H9 (cell line): ENCODE measurements around the gene SLC44A1. TPM values are rescaled to one million over a fixed set of nuclear protein-coding genes. Genes with fewer than 3 reads are reported as not detected.

ENCODE experiments used
- DNase-seq: peaks from one replicate; pipeline ENCODE4 v3.0.0-alpha.2; 2017
- H2AFZ ChIP-seq: one replicate; pipeline ENCODE4 v1.6.1; 2013; ENCODE audit warnings: mild to moderate bottlenecking, low read length, control low read depth, moderate library complexity
- H2AK5ac ChIP-seq: 2 replicates; pipeline ENCODE4 v1.6.1; 2013; ENCODE audit warnings: low read length, control low read depth, mixed read lengths; ENCODE audit not compliant: insufficient read length
- H2BK120ac ChIP-seq: one replicate; pipeline ENCODE4 v1.6.1; 2013; ENCODE audit warnings: low read depth, mild to moderate bottlenecking, low read length, control low read depth, inconsistent platforms; ENCODE audit not compliant: poor library complexity, severe bottlenecking
- H2BK12ac ChIP-seq: 2 replicates; pipeline ENCODE4 v1.6.1; 2013; ENCODE audit warnings: low read length, control low read depth, mixed read lengths, low read depth; ENCODE audit not compliant: insufficient read length
- H2BK15ac ChIP-seq: 2 replicates; pipeline ENCODE4 v1.6.1; 2013; ENCODE audit warnings: low read depth, low read length, control low read depth
- H2BK20ac ChIP-seq: one replicate; pipeline ENCODE4 v1.6.1; 2013; ENCODE audit warnings: low read depth, mild to moderate bottlenecking, low read length, control low read depth, inconsistent platforms; ENCODE audit not compliant: poor library complexity, severe bottlenecking
- H2BK5ac ChIP-seq: 2 replicates; pipeline ENCODE4 v1.6.1; 2013; ENCODE audit warnings: low read length, control low read depth, mixed read lengths; ENCODE audit not compliant: insufficient read length
- H3K14ac ChIP-seq: 2 replicates; pipeline ENCODE4 v1.6.1; 2013; ENCODE audit warnings: low read length, control low read depth; ENCODE audit not compliant: insufficient read depth
- H3K18ac ChIP-seq: 2 replicates; pipeline ENCODE4 v1.6.1; 2013; ENCODE audit warnings: low read depth, mild to moderate bottlenecking, mixed read lengths, low read length, control low read depth; ENCODE audit not compliant: insufficient read length
- H3K23ac ChIP-seq: 2 replicates; pipeline ENCODE4 v1.6.1; 2013; ENCODE audit warnings: low read length, control low read depth, mixed read lengths, low read depth; ENCODE audit not compliant: insufficient read length
- H3K23me2 ChIP-seq: 2 replicates; pipeline ENCODE4 v1.6.1; 2013; ENCODE audit warnings: low read depth, mild to moderate bottlenecking, mixed read lengths, low read length, control low read depth; ENCODE audit not compliant: insufficient read length, poor library complexity, severe bottlenecking
- H3K27ac ChIP-seq: 2 replicates; pipeline ENCODE4 v1.5.1; 2013; ENCODE audit warnings: low read length, control low read depth, mixed read lengths, low read depth; ENCODE audit not compliant: insufficient read length
- H3K27me3 ChIP-seq: 2 replicates; pipeline ENCODE4 v1.6.1; 2013; ENCODE audit warnings: low read length, control low read depth, inconsistent platforms; ENCODE audit not compliant: insufficient read depth
- H3K4ac ChIP-seq: 2 replicates; pipeline ENCODE4 v1.6.1; 2013; ENCODE audit warnings: low read depth, mild to moderate bottlenecking, control low read depth, inconsistent platforms, low read length, moderate library complexity
- H3K4me1 ChIP-seq: 2 replicates; pipeline ENCODE4 v1.6.1; 2013; ENCODE audit warnings: low read length, control low read depth, inconsistent platforms; ENCODE audit not compliant: insufficient read depth
- H3K4me2 ChIP-seq: 2 replicates; pipeline ENCODE4 v1.6.1; 2013; ENCODE audit warnings: low read length, control low read depth, mixed read lengths; ENCODE audit not compliant: insufficient read length, insufficient read depth
- H3K56ac ChIP-seq: 2 replicates; pipeline ENCODE4 v1.6.1; 2013; ENCODE audit warnings: low read depth, mild to moderate bottlenecking, mixed read lengths, low read length, control low read depth; ENCODE audit not compliant: insufficient read length
- H3K79me1 ChIP-seq: 2 replicates; pipeline ENCODE4 v1.6.1; 2013; ENCODE audit warnings: low read depth, mild to moderate bottlenecking, moderate library complexity, low read length, control low read depth, inconsistent platforms; ENCODE audit not compliant: insufficient read depth, poor library complexity, severe bottlenecking
- H3K79me2 ChIP-seq: 2 replicates; pipeline ENCODE4 v1.6.1; 2013; ENCODE audit warnings: low read length, control low read depth, inconsistent platforms; ENCODE audit not compliant: insufficient read depth
- H3K9ac ChIP-seq: 2 replicates; pipeline ENCODE4 v1.6.1; 2013; ENCODE audit warnings: low read length, control low read depth, mixed read lengths; ENCODE audit not compliant: insufficient read length; ENCODE audit errors: extremely low read depth
- H3K9me3 ChIP-seq: one replicate; pipeline ENCODE4 v1.6.1; 2013; ENCODE audit warnings: low read depth, low read length, inconsistent platforms; ENCODE audit not compliant: control insufficient read depth
- H3T11ph ChIP-seq: one replicate; pipeline ENCODE4 v1.6.1; 2013; ENCODE audit warnings: mild to moderate bottlenecking, low read length, control low read depth, inconsistent platforms
- H4K20me1 ChIP-seq: one replicate; pipeline ENCODE4 v1.6.1; 2013; ENCODE audit not compliant: control insufficient read depth, insufficient read length, insufficient read depth
- H4K5ac ChIP-seq: 2 replicates; pipeline ENCODE4 v1.6.1; 2013; ENCODE audit warnings: low read depth, mild to moderate bottlenecking, mixed read lengths, low read length, control low read depth; ENCODE audit not compliant: insufficient read length
- H4K8ac ChIP-seq: replicated peaks from 2 replicates; pipeline ENCODE4 v1.6.1; 2013; ENCODE audit warnings: low read length, control low read depth, mixed read lengths, low read depth; ENCODE audit not compliant: insufficient read length
- H4K91ac ChIP-seq: 2 replicates; pipeline ENCODE4 v1.6.1; 2013; ENCODE audit warnings: low read depth, mild to moderate bottlenecking, moderate library complexity, mixed read lengths, low read length, control low read depth; ENCODE audit not compliant: insufficient read length
- H3K27ac Mint-ChIP-seq, 3 experiments: 2 replicates in 2 of 3; 3 replicates in 1 of 3; pipeline ENCODE4 v1.8.0; 2020 to 2021; ENCODE audit warnings: mixed read lengths in 3 of 3, mild to moderate bottlenecking in 1 of 3, moderate library complexity in 1 of 3
- H3K27me3 Mint-ChIP-seq: 2 replicates; pipeline ENCODE4 v1.8.0; 2021; ENCODE audit warnings: low read depth, mild to moderate bottlenecking, moderate library complexity, mixed read lengths
- H3K36me3 Mint-ChIP-seq, 3 experiments: 2 replicates in 2 of 3; 3 replicates in 1 of 3; pipeline ENCODE4 v1.8.0; 2020 to 2021; ENCODE audit warnings: low read depth in 3 of 3, mixed read lengths in 3 of 3; ENCODE audit not compliant: insufficient read depth in 1 of 3
- H3K4me1 Mint-ChIP-seq, 2 experiments: 2 replicates each; pipeline ENCODE4 v1.8.0; 2020; ENCODE audit warnings: mixed read lengths in 2 of 2
- H3K4me3 Mint-ChIP-seq, 2 experiments: 2 replicates in 1 of 2; 3 replicates in 1 of 2; pipeline ENCODE4 v1.8.0; 2020 to 2021; ENCODE audit warnings: mild to moderate bottlenecking in 2 of 2, mixed read lengths in 2 of 2, moderate library complexity in 1 of 2
- H3K9me3 Mint-ChIP-seq, 2 experiments: 2 replicates in 1 of 2; 3 replicates in 1 of 2; pipeline ENCODE4 v1.8.0; 2020; ENCODE audit warnings: mild to moderate bottlenecking in 2 of 2, mixed read lengths in 2 of 2, moderate library complexity in 1 of 2
- WGBS: extraction: QIAGEN DNeasy Blood & Tissue Kit; methylation state at CpG from one replicate; pipeline ENCODE4 v1.1.7; 2013; ENCODE audit warnings: missing lambda C conversion rate, low lambda C conversion rate, mixed read lengths; ENCODE audit not compliant: insufficient read length; ENCODE audit errors: extremely low coverage; 5-methylcytosine and 5-hydroxymethylcytosine counted together
- total RNA-seq: library from RNA; stranded (reverse); gene quantifications from 2 replicates; pipeline ENCODE4 v1.2.1, GENCODE V29; 2021
- TF ChIP-seq, protein P1 (sequence below): fragments of 200-600 bp; sonication (generic); conservative IDR thresholded peaks from 3 replicates; pipeline ENCODE4 v1.8.0; 2021; ENCODE audit warnings: antibody characterized with exemption, mild to moderate bottlenecking

The SLC44A1 gene
- total RNA-seq, 1 experiment from 2014 or later, result 60.7 TPM

GRCh38 chr9:105396901-105397300 lies 152.4 kb downstream of the SLC44A1 start:
- Histone ChIP-seq H2AK5ac (no peak overlapping the region), H3K79me2 (no peaks in the 10 kb centered on the region), H3K23ac (no peak overlapping the region), H3K4ac (no peak overlapping the region), H3K27me3 (no peaks in the 10 kb centered on the region), H3K23me2 (no peaks in the 10 kb centered on the region), H3K79me1 (no peaks in the 10 kb centered on the region), H4K20me1 (no peaks in the 10 kb centered on the region), H2BK120ac (no peak overlapping the region), H3K27ac (no peak overlapping the region), H2BK20ac (no peak overlapping the region), H3K9ac (no peak overlapping the region), H2BK5ac (no peak overlapping the region), H3T11ph (no peak overlapping the region), H2BK15ac (no peak overlapping the region), H3K4me1 (peaks cover 11% of the 10 kb centered on the region), H4K8ac (no peak overlapping the region), H2AFZ (no peak overlapping the region), H4K5ac (no peak overlapping the region), H3K18ac (no peak overlapping the region), H3K4me2 (no peak overlapping the region), H4K91ac (no peak overlapping the region), H3K9me3 (no peaks in the 10 kb centered on the region), H3K56ac (no peak overlapping the region), H3K14ac (no peak overlapping the region), H2BK12ac (no peak overlapping the region)
- H3K4me1 Mint-ChIP-seq, result peaks cover 46 to 60% of the 10 kb centered on the region in 2 experiments
- no peak overlapping the region; a peak in 1 of 7 replicates for H3K27ac Mint-ChIP-seq
- H3K36me3 Mint-ChIP-seq, result no peaks in the 10 kb centered on the region; a peak in 1 of 7 replicates
- TF ChIP-seq, protein P1, sequence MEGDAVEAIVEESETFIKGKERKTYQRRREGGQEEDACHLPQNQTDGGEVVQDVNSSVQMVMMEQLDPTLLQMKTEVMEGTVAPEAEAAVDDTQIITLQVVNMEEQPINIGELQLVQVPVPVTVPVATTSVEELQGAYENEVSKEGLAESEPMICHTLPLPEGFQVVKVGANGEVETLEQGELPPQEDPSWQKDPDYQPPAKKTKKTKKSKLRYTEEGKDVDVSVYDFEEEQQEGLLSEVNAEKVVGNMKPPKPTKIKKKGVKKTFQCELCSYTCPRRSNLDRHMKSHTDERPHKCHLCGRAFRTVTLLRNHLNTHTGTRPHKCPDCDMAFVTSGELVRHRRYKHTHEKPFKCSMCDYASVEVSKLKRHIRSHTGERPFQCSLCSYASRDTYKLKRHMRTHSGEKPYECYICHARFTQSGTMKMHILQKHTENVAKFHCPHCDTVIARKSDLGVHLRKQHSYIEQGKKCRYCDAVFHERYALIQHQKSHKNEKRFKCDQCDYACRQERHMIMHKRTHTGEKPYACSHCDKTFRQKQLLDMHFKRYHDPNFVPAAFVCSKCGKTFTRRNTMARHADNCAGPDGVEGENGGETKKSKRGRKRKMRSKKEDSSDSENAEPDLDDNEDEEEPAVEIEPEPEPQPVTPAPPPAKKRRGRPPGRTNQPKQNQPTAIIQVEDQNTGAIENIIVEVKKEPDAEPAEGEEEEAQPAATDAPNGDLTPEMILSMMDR, result no peak
- no CpG with 5 or more reads among the region's 3 CpGs for WGBS
- no peaks in the 10 kb centered on the region for H3K27me3 Mint-ChIP-seq
- no peak for DNase-seq
- H3K9me3 Mint-ChIP-seq, result no peaks in the 10 kb centered on the region
- no peak overlapping the region for H3K4me3 Mint-ChIP-seq
